ENCODE results near the gene SLC6A18. TPM values are rescaled to one million over a fixed set of nuclear protein-coding genes. Genes with fewer than 3 reads are reported as not detected.
A peak's percentile ranks its signal among the peaks of the same experiment; 100 is the strongest.

SLC6A18 gene
- total RNA-seq, 1 donor from 2014 or later: not detected

GRCh38 chr5:1292846-1293415, 67.8 kb downstream of the SLC6A18 start:
- Histone ChIP-seq H3K4me1 (peaks cover 12% of the 10 kb centered on the region), H3K27me3 (ENCODE audit: low read depth) (peaks cover 71% of the 10 kb centered on the region), H3K36me3 (no peaks in the 10 kb centered on the region), H3K27ac (replicated peaks) (no peak overlapping the region), H3K4me3 (no peak overlapping the region), H3K9me3 (replicated peaks) (peaks cover 6% of the 10 kb centered on the region)
- no peak for DNase-seq
- TF ChIP-seq CTCF (IDR thresholded peaks at IDR 0.05; ENCODE audit: borderline replicate concordance): no peak
- intact Hi-C loops (cut with micrococcal nuclease): no loop called here

- Histone ChIP-seq H3K9me3 (replicated peaks) (no peaks in the 10 kb centered on the region), H3K27ac (replicated peaks) (no peak overlapping the region), H3K36me3 (no peaks in the 10 kb centered on the region), H3K27me3 (ENCODE audit: low read depth) (peaks cover 74% of the 10 kb centered on the region), H3K4me1 (peaks cover 12% of the 10 kb centered on the region), H3K4me3 (no peak overlapping the region)
- DNase-seq: no peak
- TF ChIP-seq CTCF (IDR thresholded peaks at IDR 0.05; ENCODE audit: borderline replicate concordance): no peak
- intact Hi-C loops (cut with micrococcal nuclease): no loop called here
Observed at GRCh38 chr5:1293416-1294205, 68.4 kb downstream of the SLC6A18 start.

GRCh38 chr5:1294206-1294834, 69.1 kb downstream of the SLC6A18 start:
- Histone ChIP-seq H3K36me3 (no peaks in the 10 kb centered on the region), H3K4me1 (peaks cover 12% of the 10 kb centered on the region), H3K4me3 (peak overlapping the region; percentile 14), H3K27me3 (ENCODE audit: low read depth) (peaks cover 77% of the 10 kb centered on the region), H3K9me3 (replicated peaks) (no peaks in the 10 kb centered on the region), H3K27ac (replicated peaks) (no peak overlapping the region)
- no peak for DNase-seq
- intact Hi-C loops (cut with micrococcal nuclease): no loop called here
- no peak for TF ChIP-seq CTCF (IDR thresholded peaks at IDR 0.05; ENCODE audit: borderline replicate concordance)

GRCh38 chr5:1294835-1295649, 69.9 kb downstream of the SLC6A18 start, which contains the start of gene TERT:
Gene TERT, minus strand, starts transcription at chr5:1295068. Its CDS starts 79 bp downstream, at chr5:1294989.
- peaks cover 12% of the 10 kb centered on the region for H3K4me1 ChIP-seq
- intact Hi-C loops (cut with micrococcal nuclease): no loop called here
- peak within 1 kb of the TSS; percentile 14 for H3K4me3 ChIP-seq
- no peaks in the 10 kb centered on the region for H3K9me3 ChIP-seq (replicated peaks)
- H3K36me3 ChIP-seq: no peaks in the 10 kb centered on the region
- H3K27me3 ChIP-seq (ENCODE audit: low read depth): peaks cover 78% of the 10 kb centered on the region
- no peak for TF ChIP-seq CTCF (IDR thresholded peaks at IDR 0.05; ENCODE audit: borderline replicate concordance)
- H3K27ac ChIP-seq (replicated peaks): no peak within 1 kb of the TSS
- no peak for DNase-seq

- peak; percentile 11 for DNase-seq
Observed at GRCh38 chr5:1295650-1296037, 70.5 kb downstream of the SLC6A18 start.

More at GRCh38 chr5:1295650-1296037, 70.5 kb downstream of the SLC6A18 start:
- no peak for TF ChIP-seq CTCF (IDR thresholded peaks at IDR 0.05; ENCODE audit: borderline replicate concordance)
- no peak overlapping the region for H3K4me3 ChIP-seq
- no peaks in the 10 kb centered on the region for H3K36me3 ChIP-seq
- H3K27ac ChIP-seq (replicated peaks): no peak overlapping the region
- no peaks in the 10 kb centered on the region for H3K9me3 ChIP-seq (replicated peaks)
- H3K4me1 ChIP-seq: peaks cover 12% of the 10 kb centered on the region
- intact Hi-C loops (cut with micrococcal nuclease): no loop called here
- peaks cover 78% of the 10 kb centered on the region for H3K27me3 ChIP-seq (ENCODE audit: low read depth)
